Tibial nerve (tissue), 4 donors: Measurements from ENCODE around the gene NCAPG2.

Source experiments
- CTCF ChIP-seq, 5 experiments: fragments of 200-600 bp in 3 of 5; fragments of 450-650 bp in 2 of 5; sonication (generic) in 3 of 5; IDR thresholded peaks; one replicate each; pipeline ENCODE4 v1.5.1; 2016 to 2019; ENCODE audit warnings: antibody characterized with exemption in 5 of 5, mild to moderate bottlenecking in 3 of 5, moderate library complexity in 2 of 5
- EP300 ChIP-seq, 2 donors: sonication (generic); formaldehyde crosslinking; IDR thresholded peaks; one replicate each; pipeline ENCODE4 v1.6.1; 2017; ENCODE audit warnings: antibody characterized with exemption in 2 of 2, mild to moderate bottlenecking in 1 of 2
- POLR2A ChIP-seq, 2 donors: fragments of 450-650 bp; IDR thresholded peaks; one replicate each; pipeline ENCODE4 v1.6.1; 2017; ENCODE audit warnings: antibody characterized with exemption in 2 of 2, mild to moderate bottlenecking in 2 of 2, moderate library complexity in 2 of 2

GRCh38 chr7:158728911-158729645 lies 24.5 kb upstream of the NCAPG2 start:
- no peak for TF ChIP-seq CTCF (IDR thresholded peaks at IDR 0.05)
- TF ChIP-seq POLR2A (IDR thresholded peaks at IDR 0.05): no peak
- TF ChIP-seq EP300 (IDR thresholded peaks at IDR 0.05): no peak
